Astrocyte of the cerebellum (primary cell): ENCODE measurements around the gene CFLAR.
"Not testable (repeated sequence)": the region's sequence is repeated elsewhere in the genome, so short reads cannot be mapped to it uniquely, and the experiment has no call there.

Source experiments
- DNase-seq: peaks from one replicate; pipeline ENCODE4 v3.0.0-alpha.2; 2011; ENCODE audit warnings: low read depth
- H3K4me3 ChIP-seq: 2 replicates; pipeline ENCODE4 v1.5.1; 2011; ENCODE audit warnings: mild to moderate bottlenecking, low read depth, low read length, moderate library complexity
- CTCF ChIP-seq: IDR thresholded peaks from 2 replicates; pipeline ENCODE4 v1.5.1; 2012; ENCODE audit warnings: low read length, low read depth, moderate library complexity, mild to moderate bottlenecking; ENCODE audit errors: missing control alignments
- in situ Hi-C: cut with HindIII; loops from 2 replicates; pipeline ENCODE4 v1.10.0; 2017; ENCODE audit warnings: low sequenced_read_pairs

The CFLAR gene

DNA sequence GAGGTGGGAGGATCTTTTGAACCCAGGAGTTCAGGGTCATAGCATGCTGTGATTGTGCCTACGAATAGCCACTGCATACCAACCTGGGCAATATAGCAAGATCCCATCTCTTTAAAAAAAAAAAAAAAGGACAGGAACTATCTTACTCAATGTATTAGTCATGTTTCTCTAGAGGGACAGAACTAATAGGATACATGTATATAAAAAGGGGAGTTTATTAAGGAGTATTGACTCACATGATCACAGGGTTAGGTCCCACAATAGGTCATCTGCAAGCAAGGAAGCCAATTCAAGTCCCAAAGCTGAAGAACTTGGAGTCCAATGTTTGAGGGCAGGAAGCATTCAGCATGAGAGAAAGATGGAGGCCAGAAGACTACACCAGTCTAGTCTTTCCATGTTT, 48.2 kb downstream of the CFLAR start:
- DNase-seq, result no peak
- in situ Hi-C loops, result no loop called here

GRCh38 chr2:201167546-201167945, 51.6 kb downstream of the CFLAR start:
- no peak for DNase-seq

More for the DNA sequence above, 48.2 kb downstream of the CFLAR start:
- TF ChIP-seq CTCF, result no peak
- H3K4me3 ChIP-seq, result no peak overlapping the region

DNA sequence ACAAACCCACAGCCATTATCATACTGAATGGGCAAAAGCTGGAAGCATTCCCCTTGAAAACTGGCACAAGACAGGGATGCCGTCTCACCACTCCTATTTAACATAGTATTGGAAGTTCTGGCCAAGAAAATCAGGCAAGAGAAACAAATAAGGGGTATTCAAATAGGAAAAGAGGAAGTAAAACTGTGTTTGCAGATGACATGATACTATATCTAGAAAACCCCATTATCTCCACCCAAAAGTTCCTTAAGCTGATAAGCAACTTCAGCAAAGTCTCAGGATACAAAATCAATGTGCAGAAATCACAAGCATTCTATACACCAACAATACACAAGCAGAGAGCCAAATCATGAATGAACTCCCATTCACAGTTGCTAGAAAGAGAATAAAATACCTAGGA, 52.5 kb downstream of the CFLAR start:
- H3K4me3 ChIP-seq, DNase-seq, in situ Hi-C loops: not testable (repeated sequence)

More at GRCh38 chr2:201167546-201167945, 51.6 kb downstream of the CFLAR start:
- in situ Hi-C loops, result no loop called here
- H3K4me3 ChIP-seq, result no peak overlapping the region
- no peak for TF ChIP-seq CTCF

GRCh38 chr2:201171259-201171814, 55.4 kb downstream of the CFLAR start:
- in situ Hi-C loops, result no loop called here
- no peak for TF ChIP-seq CTCF
- DNase-seq, result no peak
- no peak overlapping the region for H3K4me3 ChIP-seq

DNA sequence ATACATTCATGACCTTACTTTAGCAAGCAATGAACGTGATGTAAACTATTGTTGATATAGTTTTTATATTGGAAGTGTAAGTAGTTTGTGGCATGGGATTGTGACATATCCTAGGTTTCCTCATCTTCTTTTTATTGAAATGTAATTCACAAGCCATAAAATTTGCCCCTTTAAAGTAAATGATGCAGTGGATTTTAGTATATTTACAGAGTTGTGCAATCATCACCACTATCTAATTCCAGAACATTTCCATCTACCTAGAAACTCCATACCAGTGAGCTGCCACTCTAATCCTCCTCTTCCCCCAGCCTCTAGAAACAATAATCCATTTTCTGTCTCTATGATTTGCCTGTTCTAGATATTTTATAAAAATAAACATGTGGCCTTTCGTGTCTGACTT, 56.3 kb downstream of the CFLAR start:
- no peak for TF ChIP-seq CTCF
- DNase-seq, result no peak
- no peak overlapping the region for H3K4me3 ChIP-seq
- in situ Hi-C loops, result no loop called here

DNA sequence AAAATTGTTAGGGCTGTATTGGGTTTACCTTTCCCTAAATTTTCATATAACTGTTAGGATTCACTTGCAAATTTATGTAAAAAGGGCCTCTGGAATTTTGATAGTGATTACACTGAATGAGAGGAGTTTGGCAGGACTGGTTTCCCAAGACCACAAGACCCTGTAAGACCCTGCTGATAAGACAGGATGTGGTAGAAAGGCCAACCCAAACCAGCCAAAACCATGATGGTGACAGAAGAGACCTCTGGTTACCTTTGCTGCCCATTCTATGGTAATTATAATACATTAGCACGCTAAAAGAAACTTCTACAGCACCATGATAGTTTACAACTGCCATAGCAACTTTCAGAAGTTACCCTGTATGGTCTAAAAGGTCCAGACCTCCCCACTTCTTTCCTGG, 58.7 kb downstream of the CFLAR start:
- TF ChIP-seq CTCF, result no peak
- no peak overlapping the region for H3K4me3 ChIP-seq
- in situ Hi-C loops, result no loop called here
- DNase-seq, result no peak

DNA sequence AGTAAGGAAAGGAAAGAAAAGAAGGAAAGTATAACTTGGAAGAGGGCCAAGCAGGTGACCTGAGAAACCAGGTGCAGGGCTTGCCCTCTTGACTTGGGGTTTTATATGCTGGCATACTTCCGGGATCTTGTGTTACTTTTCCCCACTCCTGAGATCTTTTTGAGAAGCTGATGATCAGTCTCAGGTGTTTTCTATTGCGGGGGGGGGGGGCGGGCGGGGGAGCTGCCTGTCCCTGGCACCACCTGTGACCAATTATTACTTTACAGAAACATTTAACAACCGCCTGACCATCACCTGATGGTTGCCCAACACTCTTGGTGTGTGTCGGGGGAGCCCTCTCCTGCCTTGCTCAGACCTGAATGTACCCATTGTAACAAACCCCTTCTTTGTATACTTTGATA, 60.1 kb downstream of the CFLAR start:
- DNase-seq, result no peak
- TF ChIP-seq CTCF, result no peak
- no peak overlapping the region for H3K4me3 ChIP-seq
- in situ Hi-C loops, result no loop called here
